Subcutaneous preadipocyte (primary cell): ENCODE data around the gene SRR. TPM values are rescaled to one million over a fixed set of nuclear protein-coding genes. Genes with fewer than 3 reads are reported as not detected.

Experiments used
- small RNA-seq: library from RNA; depleted of rRNA; stranded (forward); fragments of <200 nt; gene quantifications from one replicate; pipeline ENCODE3, GENCODE V24; 2012
- total RNA-seq: library from RNA; depleted of rRNA; stranded (reverse); fragments of >200 nt; gene quantifications from 2 replicates; pipeline ENCODE4 v1.2.3, GENCODE V29; 2012

The SRR gene, protein sequence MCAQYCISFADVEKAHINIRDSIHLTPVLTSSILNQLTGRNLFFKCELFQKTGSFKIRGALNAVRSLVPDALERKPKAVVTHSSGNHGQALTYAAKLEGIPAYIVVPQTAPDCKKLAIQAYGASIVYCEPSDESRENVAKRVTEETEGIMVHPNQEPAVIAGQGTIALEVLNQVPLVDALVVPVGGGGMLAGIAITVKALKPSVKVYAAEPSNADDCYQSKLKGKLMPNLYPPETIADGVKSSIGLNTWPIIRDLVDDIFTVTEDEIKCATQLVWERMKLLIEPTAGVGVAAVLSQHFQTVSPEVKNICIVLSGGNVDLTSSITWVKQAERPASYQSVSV
- 25.0 and 29.0 TPM in 2 replicates for total RNA-seq

DNA sequence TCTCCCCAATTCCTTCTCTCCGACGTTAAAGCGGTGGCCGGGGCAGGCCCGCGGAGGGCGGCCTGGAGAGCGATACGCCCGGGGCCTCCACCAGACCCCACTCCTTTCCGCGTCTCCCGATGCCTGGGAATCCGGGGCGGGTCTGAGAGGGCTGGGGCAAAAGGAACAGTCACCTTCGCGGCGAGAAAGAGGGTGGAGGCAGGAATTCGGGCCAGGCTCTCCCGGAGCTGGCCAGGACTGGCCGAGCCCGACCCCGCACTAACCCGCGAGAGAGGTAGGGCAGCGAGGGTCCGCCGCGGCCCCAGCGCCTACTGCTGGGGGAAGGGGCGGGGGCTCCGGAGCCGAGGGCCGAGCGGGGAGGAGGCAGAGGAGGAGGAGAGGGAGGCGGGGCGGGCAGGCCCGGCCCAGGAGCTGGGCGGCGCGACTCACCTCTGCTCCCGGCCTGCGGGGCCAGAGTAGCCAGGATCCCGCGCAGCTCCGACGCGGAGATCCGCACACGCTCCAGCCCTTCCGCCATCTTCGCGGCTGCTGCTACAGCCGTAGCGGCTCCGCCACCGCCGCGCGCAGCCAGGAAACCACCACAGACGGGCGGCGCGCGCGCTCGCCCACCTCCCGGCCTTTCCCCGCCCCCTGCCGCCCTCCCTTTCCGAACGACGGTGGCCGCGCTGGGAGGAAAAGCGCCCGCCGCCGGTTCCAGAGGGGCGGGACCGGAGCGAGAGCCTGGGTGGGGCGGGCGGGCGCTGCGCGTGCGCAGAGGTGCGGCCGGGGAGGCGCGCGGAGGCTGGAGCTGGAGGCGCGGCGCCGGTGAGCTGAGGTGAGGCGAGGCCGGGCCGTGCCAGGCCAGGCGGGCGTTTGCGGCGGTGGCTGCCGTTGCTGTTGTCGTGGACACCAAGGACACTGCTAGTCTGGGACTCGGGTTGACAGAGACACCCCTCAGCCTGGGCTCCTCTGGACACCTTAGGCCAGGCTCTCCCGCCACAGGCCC is at the start of gene SRR, which contains the start of gene SMG6:
Gene SRR (plus strand): TSS at position 747 of the 985 bp plus-strand sequence. CDS start 11,611 bp downstream, outside the sequence.
Gene SMG6 (minus strand): TSS at position 582 of the 985 bp plus-strand sequence. CDS start 65 bp downstream, at position 517.

DNA sequence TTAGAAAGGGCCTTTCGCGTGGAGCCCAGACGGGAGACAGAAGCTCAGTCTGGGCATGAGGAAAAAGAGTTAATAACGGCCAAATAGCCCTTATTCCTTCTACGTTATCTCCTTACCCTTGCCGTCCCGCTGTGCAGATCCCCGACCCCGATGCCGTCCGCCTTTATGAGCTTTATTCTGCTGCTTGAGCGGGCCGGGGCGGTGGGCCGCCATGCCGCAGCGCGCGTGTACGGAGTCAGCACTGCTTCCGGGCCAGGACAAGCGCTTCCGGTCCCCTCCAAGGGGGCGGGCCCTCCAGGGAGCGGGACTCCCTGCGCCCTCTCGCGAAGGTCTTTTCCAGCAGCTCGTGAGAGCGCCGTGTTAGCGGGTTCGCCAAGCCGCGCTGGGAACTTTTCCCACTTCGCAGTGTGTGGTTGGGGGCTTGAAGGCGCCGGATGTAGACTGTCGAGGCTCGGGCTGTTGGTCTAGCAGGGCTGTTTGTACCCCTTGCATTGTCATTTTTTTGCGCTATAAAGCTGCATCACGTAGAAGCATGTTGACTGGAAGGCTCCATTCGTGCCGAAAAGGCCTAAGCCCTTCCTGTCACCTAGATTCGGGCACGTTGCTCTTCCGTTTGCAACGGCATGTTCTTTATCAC is 32.6 kb downstream of the SRR start, which contains the start of gene TSR1:
Gene TSR1 (minus strand): TSS at position 243 of the 637 bp plus-strand sequence. CDS start 30 bp downstream, at position 213.

DNA sequence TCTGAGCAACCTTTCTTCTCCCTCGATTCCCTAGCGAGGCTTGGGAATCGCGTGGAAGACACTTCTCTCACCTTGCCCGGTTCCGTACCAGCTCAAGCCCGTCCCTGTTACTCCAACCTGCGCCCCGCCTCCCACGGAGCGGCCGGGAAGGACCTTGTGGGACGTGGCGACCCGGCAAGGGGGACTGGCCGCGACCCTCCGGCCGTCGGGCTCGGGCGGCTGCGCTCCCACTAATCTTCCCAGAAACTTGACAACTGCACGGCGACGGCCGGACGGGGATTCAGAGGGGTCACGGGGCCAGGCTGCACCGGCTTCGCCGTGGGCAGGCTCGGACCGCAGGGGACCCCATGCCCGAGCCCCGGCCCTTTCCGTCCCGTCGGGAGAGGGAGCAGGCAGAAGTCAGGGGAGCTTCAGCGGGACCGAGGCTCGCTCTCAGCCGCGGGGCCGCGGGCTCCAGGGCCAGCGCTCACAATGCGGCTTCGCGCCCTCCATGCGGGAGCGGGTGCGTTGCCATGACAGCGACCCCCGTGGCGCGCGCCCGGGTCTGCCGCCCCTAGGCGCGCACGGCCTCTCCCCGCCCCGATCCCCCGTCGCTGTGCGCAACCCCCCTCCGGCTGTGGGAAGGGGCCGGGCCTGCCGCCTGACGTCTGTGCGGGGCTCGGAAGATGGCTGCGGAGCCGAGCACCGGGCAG is 33.2 kb downstream of the SRR start, which contains the start of gene SGSM2:
Gene SGSM2 (plus strand): TSS at position 650 of the 692 bp plus-strand sequence. CDS start 188 bp downstream, outside the sequence.

Small RNA genes within 50 kb of the gene (small RNA-seq; reads per million reads assigned to genes)
- gene AC006435.3, result not detected
- 70.7 reads per million, percentile 98 among the genes with 10 or more reads in this experiment for gene SNORD91A
- gene SNORD91B, result 8.1 reads per million, percentile 95 among the genes with 10 or more reads in this experiment

Other genes with a start within 250 kb of the SRR start
- 33.8 and 45.6 TPM in 2 replicates for gene HIC1, start 248.8 kb upstream of the SRR start, total RNA-seq
- 28.0 and 38.2 TPM in 2 replicates for gene SMG6, start 165 bp upstream of the SRR start, total RNA-seq
- 59.9 and 70.8 TPM in 2 replicates for gene TSR1, start 32.5 kb downstream of the SRR start, total RNA-seq
- gene SGSM2, start 33.6 kb downstream of the SRR start, total RNA-seq, result 24.3 and 25.8 TPM in 2 replicates
- gene MNT, start 97.1 kb downstream of the SRR start, total RNA-seq, result 8.5 and 13.5 TPM in 2 replicates
- 12.5 and 19.2 TPM in 2 replicates for gene METTL16, start 207.9 kb downstream of the SRR start, total RNA-seq